HT1080 (cell line): ENCODE results near the gene CNOT11. TPM values are rescaled to one million over a fixed set of nuclear protein-coding genes. Genes with fewer than 3 reads are reported as not detected.
A peak's percentile ranks its signal among the peaks of the same experiment; 100 is the strongest.
"Not testable (repeated sequence)": the region's sequence is repeated elsewhere in the genome, so short reads cannot be mapped to it uniquely, and the experiment has no call there.

Experiments used
- DNase-seq: peaks from one replicate; pipeline ENCODE4 v3.0.0-alpha.2; 2015; ENCODE audit warnings: low read depth
- small RNA-seq: library from RNA; depleted of rRNA; stranded (forward); fragments of <200 nt; gene quantifications from one replicate; pipeline ENCODE3, GENCODE V24; 2014
- total RNA-seq: library from RNA; depleted of rRNA; stranded (reverse); fragments of >200 nt; shearing (Covaris generic); gene quantifications from 2 replicates; pipeline ENCODE4 v1.2.3, GENCODE V29; 2014; rRNA removed

Gene CNOT11
- total RNA-seq, 1 experiment from 2014 or later, result 63.4 TPM

DNA sequence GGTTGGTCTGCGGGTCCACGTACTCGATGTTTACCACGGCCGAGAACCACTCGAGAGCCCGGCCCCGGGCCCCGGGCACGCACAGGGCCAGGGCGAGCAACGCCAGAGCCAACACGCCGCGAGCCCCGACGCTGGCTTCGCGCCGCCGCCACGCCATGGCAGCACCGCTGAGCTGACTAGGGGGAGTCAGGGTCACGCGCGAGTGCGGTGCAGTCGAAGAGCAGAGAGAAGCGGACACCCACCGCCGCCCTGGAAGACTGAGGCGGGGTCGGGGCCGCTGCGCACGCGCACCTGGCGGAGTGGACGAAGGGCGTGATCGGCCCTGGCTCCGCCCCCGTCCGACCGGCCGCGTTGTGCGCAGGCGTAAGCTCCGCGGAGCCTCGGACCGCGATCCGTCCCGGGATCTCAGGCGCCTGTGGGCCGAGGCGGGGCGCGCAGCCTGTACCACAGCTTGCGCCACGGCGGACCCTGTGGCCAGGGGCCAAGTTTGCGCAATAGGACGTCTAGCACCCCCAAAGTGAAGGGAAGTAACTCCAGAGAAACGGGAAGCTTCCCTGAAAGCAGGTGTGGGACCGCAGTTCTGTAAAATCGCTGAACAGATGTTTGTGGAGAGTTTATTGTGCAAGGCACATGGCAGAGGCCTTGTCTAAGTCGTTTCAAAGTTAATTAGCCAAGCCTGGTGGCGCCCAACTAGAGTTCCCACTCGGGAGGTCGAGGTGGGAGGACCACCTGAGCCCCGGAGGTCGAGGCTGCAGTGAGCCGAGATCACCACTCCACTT, 55.9 kb downstream of the CNOT11 start, which contains the start of gene RNF149:
Gene RNF149 (minus strand): TSS at position 270 of the 779 bp plus-strand sequence. CDS start 113 bp downstream, at position 157.
- peak; percentile 84 for DNase-seq

DNA sequence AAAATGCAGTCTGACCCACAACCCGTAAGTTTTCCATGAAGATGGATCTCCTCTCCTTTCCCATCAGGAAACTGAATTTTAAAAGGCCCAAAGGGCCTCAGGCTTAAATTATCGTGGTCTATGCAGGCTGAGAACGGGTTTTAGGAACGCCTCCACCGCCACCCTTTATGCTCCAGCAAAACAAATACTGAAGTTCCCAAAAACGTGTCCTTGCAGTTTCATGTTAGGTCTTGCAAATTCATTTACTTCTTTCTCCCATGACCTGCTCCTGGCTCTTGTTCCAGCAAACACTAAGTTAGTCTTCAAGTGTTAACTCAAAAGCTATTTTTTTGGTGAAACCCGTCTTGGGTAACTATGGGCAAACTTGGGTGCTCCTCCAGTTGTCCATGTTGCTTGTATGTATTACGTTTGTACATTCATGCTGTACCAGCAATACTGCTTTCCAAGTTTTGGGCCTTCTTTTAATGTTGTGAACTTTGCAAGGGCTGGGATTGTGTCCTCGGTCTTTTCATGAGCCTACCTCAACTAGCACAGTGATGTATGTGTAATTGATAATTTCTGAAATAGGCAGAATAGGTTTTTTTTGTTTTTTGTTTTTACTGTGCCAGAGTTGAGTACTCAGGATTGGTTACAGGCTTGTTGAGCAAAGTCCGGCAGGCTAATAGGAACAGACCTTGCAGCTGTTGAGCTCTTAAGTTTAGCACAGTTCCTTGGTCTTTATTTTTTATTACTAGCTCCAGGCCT, 57.6 kb downstream of the CNOT11 start:
- DNase-seq, result no peak

DNA sequence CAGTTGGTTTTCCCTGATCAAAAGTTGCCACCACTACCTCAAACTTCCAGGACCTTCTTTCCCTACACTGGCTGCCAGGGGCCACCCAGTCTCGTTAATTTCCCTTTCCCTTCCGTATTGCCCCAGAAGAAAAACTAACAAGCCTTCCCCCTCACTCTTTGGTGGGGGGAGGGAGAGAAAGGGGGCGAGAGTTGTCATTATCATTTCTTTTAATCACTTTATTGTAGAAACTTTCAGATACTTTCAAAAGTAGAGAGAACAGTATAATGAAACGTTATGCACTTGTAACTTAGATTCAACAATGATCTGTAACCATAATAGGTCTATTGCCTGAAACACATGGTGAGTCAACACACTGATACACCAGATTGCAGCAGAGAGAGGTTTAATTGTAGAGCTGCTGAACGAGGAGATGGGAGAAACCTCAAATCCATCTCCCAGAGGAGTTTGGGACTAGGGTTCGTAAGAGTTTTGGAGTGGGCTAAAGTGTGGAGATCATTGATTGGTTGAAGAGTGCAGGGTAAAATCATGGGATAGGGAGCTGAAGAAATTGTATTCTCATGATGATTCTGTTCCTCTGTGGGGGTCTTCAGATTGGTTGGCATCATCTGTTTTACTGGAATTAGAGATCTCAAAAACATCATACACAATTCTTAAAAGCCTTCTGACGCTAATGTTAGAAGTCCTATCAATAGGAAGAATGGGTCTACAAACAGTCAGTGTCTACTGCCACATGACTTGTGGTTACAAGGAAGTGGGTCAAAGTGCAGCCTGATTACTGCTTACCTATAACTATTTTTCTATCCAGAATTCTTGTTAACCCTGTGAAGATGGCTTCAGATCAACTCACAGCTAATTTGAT, 58.4 kb downstream of the CNOT11 start:
- no peak for DNase-seq

DNA sequence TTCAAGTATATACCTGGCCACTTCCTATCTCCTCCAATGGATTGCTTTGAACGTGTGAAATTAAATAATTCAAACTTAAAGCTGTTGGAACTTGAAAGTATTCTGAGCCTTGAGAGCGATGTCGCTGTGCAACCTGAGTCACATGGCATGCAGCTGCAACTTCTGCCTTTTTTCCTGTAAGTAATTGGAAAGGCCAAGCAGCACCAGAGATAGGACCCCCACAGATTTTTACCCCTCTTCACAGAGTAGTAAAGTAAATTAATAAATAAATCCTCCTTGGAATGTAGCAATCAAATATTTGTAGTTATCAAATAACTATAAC, 59.0 kb downstream of the CNOT11 start:
- DNase-seq, result no peak

DNA sequence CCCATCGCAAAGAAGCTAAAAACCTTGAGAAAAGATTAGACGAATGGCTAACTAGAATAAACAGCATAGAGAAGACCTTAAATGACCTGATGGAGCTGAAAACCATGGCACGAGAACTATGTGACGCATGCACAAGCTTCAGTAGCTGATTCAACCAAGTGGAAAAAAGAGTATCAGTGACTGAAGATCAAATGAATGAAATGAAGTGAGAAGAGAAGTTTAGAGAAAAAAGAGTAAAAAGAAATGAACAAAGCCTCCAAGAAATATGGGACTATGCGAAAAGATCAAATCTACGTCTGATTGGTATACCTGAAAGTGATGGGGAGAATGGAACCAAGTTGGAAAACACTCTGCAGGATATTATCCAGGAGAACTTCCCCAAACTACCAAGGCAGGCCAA, 63.9 kb downstream of the CNOT11 start:
- not testable (repeated sequence) for DNase-seq

Small RNA genes within 50 kb of the gene (small RNA-seq; reads per million reads assigned to genes)
- not detected for gene MIR5696
- 35.5 reads per million, percentile 94 among the genes with 10 or more reads in this experiment for gene SNORD89

Other genes with a start within 250 kb of the CNOT11 start
- gene TBC1D8, start 101.5 kb upstream of the CNOT11 start, total RNA-seq, result 4.1 and 7.5 TPM in 2 replicates
- gene RNF149, start 55.8 kb downstream of the CNOT11 start, total RNA-seq, result 57.3 and 66.0 TPM in 2 replicates
- gene CREG2, start 134.6 kb downstream of the CNOT11 start, total RNA-seq, result 7.0 and 7.1 TPM in 2 replicates
- 8.1 and 10.6 TPM in 2 replicates for gene RFX8, start 222.2 kb downstream of the CNOT11 start, total RNA-seq